Measurements from ENCODE around the gene NACC2.

DNA sequence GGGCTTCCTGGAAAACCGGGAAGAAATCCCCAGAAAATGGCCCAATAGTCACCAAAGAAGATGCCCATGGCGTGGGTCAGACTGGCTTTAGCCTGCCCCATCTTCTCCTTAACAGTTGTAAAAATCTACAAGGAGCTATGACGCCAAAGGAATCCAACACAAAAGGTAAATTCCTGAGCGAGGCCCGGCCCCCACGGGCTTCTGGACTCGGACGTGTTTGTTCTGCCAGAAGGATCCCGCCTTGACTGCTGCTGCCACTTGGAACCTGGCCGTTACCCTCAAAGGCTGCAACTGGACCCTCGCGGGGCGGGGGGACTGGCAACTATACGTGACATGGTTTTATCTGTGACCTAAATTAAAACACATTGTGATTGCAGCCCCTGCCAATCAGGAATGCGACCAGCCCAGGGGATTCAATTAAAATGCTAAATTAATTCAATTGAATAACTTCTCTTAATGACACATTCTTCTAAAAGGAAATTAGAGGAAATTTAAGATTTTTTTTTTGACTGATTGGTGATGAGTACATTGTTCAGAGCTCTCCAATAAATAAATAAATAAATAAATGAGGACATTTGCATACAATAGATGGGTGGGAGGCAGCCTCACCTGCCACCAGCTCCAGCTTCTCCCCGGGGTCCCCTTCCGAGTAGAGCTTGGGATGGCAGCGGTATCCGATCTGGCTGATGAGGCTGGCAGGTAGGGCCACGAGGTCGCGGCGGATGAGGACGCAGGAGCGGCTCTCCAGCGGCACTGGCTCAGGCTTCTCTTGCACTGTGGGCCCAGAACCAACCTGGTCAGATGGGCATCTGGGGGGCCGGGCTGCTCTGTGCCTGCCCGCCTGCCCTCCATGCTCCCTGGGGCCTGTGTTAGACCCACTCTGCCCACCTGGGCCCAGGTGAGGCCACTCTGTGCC, 79.2 kb downstream of the NACC2 start:
- TF ChIP-seq, protein P1, sequence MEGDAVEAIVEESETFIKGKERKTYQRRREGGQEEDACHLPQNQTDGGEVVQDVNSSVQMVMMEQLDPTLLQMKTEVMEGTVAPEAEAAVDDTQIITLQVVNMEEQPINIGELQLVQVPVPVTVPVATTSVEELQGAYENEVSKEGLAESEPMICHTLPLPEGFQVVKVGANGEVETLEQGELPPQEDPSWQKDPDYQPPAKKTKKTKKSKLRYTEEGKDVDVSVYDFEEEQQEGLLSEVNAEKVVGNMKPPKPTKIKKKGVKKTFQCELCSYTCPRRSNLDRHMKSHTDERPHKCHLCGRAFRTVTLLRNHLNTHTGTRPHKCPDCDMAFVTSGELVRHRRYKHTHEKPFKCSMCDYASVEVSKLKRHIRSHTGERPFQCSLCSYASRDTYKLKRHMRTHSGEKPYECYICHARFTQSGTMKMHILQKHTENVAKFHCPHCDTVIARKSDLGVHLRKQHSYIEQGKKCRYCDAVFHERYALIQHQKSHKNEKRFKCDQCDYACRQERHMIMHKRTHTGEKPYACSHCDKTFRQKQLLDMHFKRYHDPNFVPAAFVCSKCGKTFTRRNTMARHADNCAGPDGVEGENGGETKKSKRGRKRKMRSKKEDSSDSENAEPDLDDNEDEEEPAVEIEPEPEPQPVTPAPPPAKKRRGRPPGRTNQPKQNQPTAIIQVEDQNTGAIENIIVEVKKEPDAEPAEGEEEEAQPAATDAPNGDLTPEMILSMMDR (tag by site-specific recombination; IDR thresholded peaks at IDR 0.05): no peak
- no peak for TF ChIP-seq GLI2 (tag by site-specific recombination; IDR thresholded peaks at IDR 0.05; ENCODE audit: borderline replicate concordance, low read depth)
- no peak for TF ChIP-seq ZNF10 (tag by site-specific recombination; IDR thresholded peaks at IDR 0.05)
- no peak for TF ChIP-seq ZNF239 (tag by site-specific recombination; IDR thresholded peaks at IDR 0.05)
- TF ChIP-seq ZNF629 (tag by site-specific recombination; IDR thresholded peaks at IDR 0.05): no peak
- TF ChIP-seq, protein P2, sequence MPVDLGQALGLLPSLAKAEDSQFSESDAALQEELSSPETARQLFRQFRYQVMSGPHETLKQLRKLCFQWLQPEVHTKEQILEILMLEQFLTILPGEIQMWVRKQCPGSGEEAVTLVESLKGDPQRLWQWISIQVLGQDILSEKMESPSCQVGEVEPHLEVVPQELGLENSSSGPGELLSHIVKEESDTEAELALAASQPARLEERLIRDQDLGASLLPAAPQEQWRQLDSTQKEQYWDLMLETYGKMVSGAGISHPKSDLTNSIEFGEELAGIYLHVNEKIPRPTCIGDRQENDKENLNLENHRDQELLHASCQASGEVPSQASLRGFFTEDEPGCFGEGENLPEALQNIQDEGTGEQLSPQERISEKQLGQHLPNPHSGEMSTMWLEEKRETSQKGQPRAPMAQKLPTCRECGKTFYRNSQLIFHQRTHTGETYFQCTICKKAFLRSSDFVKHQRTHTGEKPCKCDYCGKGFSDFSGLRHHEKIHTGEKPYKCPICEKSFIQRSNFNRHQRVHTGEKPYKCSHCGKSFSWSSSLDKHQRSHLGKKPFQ (tag by site-specific recombination; IDR thresholded peaks at IDR 0.05): no peak
- no peak for TF ChIP-seq YY1 (tag by site-specific recombination; IDR thresholded peaks at IDR 0.05)
- TF ChIP-seq ZNF791 (tag by site-specific recombination; IDR thresholded peaks at IDR 0.05): no peak
- TF ChIP-seq ZNF423 (tag by site-specific recombination; IDR thresholded peaks at IDR 0.05): no peak
- TF ChIP-seq ZNF274 (IDR thresholded peaks at IDR 0.05; ENCODE audit: low read length): no peak
- TF ChIP-seq ZNF274 (tag by site-specific recombination; IDR thresholded peaks at IDR 0.05; ENCODE audit: borderline replicate concordance): no peak
- TF ChIP-seq ZNF624 (tag by site-specific recombination; IDR thresholded peaks at IDR 0.05): no peak
- TF ChIP-seq ZNF24 (tag by site-specific recombination; IDR thresholded peaks at IDR 0.05): no peak
- no peak for TF ChIP-seq ZNF37A (tag by site-specific recombination; IDR thresholded peaks at IDR 0.05)

All from HEK293 (cell line).